ENCODE data around the gene BPIFA2.
A peak's percentile ranks its signal among the peaks of the same experiment; 100 is the strongest.

BPIFA2 gene

DNA sequence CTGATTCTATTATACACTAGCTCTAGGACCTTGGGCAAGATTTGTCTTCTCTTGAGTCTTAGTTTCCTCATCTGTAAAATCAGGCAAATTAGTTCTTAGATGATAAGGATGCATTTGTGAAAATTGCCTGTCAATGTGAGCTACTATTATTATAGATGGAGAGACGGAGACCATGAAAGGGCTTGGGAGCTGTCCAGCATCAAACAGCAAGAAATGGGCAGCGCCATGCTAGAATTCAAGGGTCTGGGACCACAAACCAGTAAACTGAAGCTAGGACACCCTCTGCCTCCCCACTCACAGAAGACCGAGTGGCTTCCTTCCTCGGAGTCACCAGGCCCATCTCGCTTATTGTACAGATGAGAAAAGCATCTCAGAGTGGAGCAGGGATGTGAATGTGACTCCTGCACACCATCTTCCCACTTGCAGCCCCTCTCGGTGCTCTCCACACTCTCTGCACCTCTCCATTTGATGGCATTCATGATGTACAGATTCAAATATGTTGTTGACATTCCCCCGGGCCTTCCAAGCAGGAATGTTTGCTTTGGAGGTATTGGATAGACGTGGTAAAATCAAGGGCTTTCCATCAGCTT lies 25.0 kb downstream of the BPIFA2 start:
- DNase-seq (ENCODE audit: low read depth, low spot score), result peak; percentile 6

- no peak for DNase-seq (ENCODE audit: low read depth, low spot score)
These were observed 31.1 kb downstream of the BPIFA2 start for GRCh38 chr20:33199026-33199425.

GRCh38 chr20:33202451-33202850 lies 34.5 kb downstream of the BPIFA2 start:
- DNase-seq (ENCODE audit: low read depth, low spot score), result no peak

DNA sequence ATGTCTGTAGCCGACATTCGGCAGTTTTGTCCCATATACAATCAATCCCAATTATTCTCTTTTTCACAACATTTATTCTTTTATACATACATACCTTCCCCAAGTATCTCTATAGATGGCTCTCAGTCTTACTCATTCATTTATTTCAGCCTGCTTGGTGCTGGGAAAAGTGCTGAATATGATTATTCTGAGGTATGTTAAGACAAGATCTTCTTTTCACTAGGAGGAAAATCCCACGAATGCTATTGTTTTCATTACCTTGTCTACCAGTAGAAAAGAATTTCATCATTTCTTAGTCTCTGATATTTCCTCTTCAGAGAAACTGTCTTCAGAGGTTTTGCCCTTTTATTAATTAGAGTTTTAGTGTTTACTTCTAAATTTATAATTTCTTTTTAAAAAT lies 35.5 kb downstream of the BPIFA2 start:
- DNase-seq (ENCODE audit: low read depth, low spot score), result no peak

- peak; percentile 83 for DNase-seq (ENCODE audit: low read depth, low spot score)
These were observed 41.8 kb downstream of the BPIFA2 start for GRCh38 chr20:33209789-33210188.

GRCh38 chr20:33210371-33210770 lies 42.4 kb downstream of the BPIFA2 start:
- DNase-seq (ENCODE audit: low read depth, low spot score), result no peak

GRCh38 chr20:33211817-33212424 lies 44.0 kb downstream of the BPIFA2 start:
- peak; percentile 47 for DNase-seq (ENCODE audit: low read depth, low spot score)

DNA sequence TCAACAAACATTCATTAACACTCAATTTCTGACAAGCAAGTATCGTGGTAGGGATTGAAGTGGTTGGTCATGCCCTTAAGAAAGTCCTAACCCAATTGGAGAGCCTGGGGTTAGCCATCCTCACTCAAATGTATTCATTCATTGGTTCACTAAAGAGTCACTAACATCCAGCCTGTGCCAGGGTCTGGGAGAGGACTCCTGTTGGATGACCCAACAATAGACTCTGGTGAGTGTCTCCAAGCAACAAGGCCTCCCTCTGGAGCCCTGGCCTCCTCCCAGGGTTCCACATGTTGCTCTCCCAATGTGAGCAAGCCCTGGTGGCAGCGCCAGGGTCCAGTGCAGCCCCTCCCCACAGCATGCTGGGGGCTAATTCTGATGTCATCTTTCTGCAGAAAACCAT lies 49.1 kb downstream of the BPIFA2 start, which contains the start of gene BPIFA3:
BPIFA3 (plus strand) TSS at position 301 of the 400 bp plus-strand sequence. CDS start 185 bp downstream, outside the sequence.
- DNase-seq (ENCODE audit: low read depth, low spot score), result no peak

- DNase-seq (ENCODE audit: low read depth, low spot score), result no peak
These were observed 56.4 kb downstream of the BPIFA2 start for GRCh38 chr20:33224399-33224798.

DNA sequence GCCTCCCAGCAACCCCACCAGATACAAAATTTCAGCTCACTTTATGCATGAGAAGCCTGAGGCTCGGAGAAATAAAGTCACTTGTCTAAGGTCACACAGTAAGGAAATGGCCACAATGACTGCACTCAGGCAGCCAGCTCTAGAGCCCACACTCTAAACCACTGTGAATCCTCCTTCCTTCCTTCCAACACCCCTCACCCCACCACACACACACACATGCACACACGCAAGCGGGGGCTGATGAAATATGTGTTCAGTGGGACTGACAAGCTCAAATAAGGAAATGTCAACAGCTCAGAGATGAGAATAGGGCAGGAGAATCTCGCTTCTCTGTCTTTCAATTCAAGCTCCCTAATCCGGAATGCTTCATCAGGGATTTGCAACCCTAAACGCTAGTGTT lies 61.9 kb downstream of the BPIFA2 start:
- no peak for DNase-seq (ENCODE audit: low read depth, low spot score)

Measured in astrocyte of the hippocampus (primary cell).